Measurements from ENCODE around the gene FGR.

DNA sequence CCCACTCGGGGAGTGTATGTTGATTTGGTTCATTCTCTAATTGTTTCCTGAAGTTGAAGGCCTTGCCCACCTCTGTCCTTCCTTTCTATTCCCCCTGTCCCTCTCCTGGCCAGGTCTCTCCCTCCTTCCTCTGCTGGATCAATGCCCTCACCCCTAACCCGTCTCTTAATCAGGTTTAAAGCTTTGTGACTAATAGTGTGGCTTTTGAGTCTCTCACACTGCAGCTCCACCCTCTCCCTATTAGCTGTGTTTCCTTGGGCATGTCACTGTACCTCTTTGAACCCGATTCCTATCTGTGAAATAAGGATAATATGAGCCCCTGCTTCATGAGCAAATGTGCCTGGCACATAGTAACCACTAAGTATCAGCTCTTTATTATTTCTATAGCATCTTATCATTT is 51.5 kb downstream of the FGR start:
- TF ChIP-seq FOSL2 (IDR thresholded peaks at IDR 0.05; ENCODE audit: borderline replicate concordance, low read depth) (no peak), POLR2AphosphoS5 (IDR thresholded peaks at IDR 0.05; ENCODE audit: low read depth, low read length) (no peak), RFX5 (IDR thresholded peaks at IDR 0.05; ENCODE audit: low read length) (no peak), YY1 (IDR thresholded peaks at IDR 0.05; ENCODE audit: low read depth) (no peak)
- TF ChIP-seq, protein P1, sequence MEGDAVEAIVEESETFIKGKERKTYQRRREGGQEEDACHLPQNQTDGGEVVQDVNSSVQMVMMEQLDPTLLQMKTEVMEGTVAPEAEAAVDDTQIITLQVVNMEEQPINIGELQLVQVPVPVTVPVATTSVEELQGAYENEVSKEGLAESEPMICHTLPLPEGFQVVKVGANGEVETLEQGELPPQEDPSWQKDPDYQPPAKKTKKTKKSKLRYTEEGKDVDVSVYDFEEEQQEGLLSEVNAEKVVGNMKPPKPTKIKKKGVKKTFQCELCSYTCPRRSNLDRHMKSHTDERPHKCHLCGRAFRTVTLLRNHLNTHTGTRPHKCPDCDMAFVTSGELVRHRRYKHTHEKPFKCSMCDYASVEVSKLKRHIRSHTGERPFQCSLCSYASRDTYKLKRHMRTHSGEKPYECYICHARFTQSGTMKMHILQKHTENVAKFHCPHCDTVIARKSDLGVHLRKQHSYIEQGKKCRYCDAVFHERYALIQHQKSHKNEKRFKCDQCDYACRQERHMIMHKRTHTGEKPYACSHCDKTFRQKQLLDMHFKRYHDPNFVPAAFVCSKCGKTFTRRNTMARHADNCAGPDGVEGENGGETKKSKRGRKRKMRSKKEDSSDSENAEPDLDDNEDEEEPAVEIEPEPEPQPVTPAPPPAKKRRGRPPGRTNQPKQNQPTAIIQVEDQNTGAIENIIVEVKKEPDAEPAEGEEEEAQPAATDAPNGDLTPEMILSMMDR (IDR thresholded peaks at IDR 0.05) = no peak
